ENCODE measurements around the gene U2AF2.

DNA sequence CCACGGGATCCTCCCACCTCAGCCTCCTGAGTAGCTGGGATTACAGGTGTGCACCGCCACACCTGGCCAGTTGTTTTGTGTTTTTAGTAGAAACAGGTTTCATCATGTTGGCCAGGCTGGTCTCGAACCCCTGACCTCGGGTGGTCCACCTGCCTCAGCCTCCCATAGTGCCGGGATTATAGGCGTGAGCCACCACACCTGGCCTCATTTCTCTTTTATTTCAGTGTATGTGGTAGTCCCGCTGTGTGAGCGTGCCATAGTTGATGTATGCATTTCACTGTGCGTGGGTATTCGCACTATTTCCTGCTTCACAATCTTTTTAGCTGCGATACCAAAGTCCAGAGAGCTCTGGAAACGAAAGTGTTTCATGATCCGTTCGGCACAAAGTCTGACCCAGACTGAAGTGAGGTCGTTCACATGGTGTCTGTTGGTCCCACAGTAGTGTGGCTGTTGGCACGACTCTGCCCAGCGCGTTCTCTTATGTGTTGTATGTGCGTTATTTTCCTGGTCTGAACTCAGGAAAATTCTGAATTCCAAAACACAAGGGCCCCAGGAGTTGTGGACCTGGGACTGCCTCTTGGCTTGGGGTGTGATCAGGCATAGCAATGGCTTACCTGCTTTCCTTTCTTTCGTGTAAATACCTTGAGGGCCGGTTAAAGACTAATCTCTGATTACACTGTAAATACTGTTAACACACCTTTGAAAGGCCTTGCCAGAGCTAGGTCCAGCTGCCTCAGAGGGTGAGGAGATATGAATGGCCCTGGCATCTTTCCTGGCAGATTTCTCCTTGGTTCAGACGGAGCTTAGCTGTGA is 28.8 kb downstream of the U2AF2 start:
- TF ChIP-seq, protein P1, sequence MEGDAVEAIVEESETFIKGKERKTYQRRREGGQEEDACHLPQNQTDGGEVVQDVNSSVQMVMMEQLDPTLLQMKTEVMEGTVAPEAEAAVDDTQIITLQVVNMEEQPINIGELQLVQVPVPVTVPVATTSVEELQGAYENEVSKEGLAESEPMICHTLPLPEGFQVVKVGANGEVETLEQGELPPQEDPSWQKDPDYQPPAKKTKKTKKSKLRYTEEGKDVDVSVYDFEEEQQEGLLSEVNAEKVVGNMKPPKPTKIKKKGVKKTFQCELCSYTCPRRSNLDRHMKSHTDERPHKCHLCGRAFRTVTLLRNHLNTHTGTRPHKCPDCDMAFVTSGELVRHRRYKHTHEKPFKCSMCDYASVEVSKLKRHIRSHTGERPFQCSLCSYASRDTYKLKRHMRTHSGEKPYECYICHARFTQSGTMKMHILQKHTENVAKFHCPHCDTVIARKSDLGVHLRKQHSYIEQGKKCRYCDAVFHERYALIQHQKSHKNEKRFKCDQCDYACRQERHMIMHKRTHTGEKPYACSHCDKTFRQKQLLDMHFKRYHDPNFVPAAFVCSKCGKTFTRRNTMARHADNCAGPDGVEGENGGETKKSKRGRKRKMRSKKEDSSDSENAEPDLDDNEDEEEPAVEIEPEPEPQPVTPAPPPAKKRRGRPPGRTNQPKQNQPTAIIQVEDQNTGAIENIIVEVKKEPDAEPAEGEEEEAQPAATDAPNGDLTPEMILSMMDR (conservative IDR thresholded peaks at IDR 0.05; ENCODE audit: low read depth, low read length) = no peak
- TF ChIP-seq EZH2 (IDR thresholded peaks at IDR 0.05; ENCODE audit: borderline replicate concordance, low read depth, low read length, poor library complexity, severe bottlenecking) = no peak
